Ascending aorta (tissue), 2 donors: Measurements from ENCODE around the gene EPHA1. TPM values are rescaled to one million over a fixed set of nuclear protein-coding genes. Genes with fewer than 3 reads are reported as not detected.

ENCODE experiments used
- DNase-seq, 2 donors: peaks; one replicate each; pipeline ENCODE4 v3.0.0-alpha.2; 2019; ENCODE audit warnings: low spot score in 2 of 2
- H3K27ac ChIP-seq, 2 donors: fragments of 200-600 bp; sonication (generic); one replicate each; pipeline ENCODE4 v1.5.1; 2016 to 2017; ENCODE audit warnings: mild to moderate bottlenecking in 1 of 2
- H3K27me3 ChIP-seq: fragments of 200-600 bp; sonication (generic); one replicate; pipeline ENCODE4 v1.5.1; 2017
- H3K36me3 ChIP-seq, 2 donors: fragments of 200-600 bp; sonication (generic); one replicate each; pipeline ENCODE4 v1.5.1; 2016
- H3K4me1 ChIP-seq, 2 donors: fragments of 200-600 bp; sonication (generic); one replicate each; pipeline ENCODE4 v1.5.1; 2016 to 2017; ENCODE audit warnings: mild to moderate bottlenecking in 1 of 2
- H3K4me3 ChIP-seq, 2 donors: fragments of 200-600 bp; sonication (generic); one replicate each; pipeline ENCODE4 v1.5.1; 2016 to 2017; ENCODE audit warnings: mild to moderate bottlenecking in 1 of 2
- H3K9me3 ChIP-seq, 2 donors: fragments of 200-600 bp; sonication (generic); one replicate each; pipeline ENCODE4 v1.5.1; 2016
- CTCF ChIP-seq, 3 experiments: fragments of 200-600 bp in 2 of 3; fragments of 450-650 bp in 1 of 3; sonication (generic) in 2 of 3; IDR thresholded peaks; one replicate each; pipeline ENCODE4 v1.5.1; 2016 to 2019; ENCODE audit warnings: antibody characterized with exemption in 3 of 3, mild to moderate bottlenecking in 1 of 3, moderate library complexity in 1 of 3
- intact Hi-C: fragments of 100-400 bp; cut with DNase I; formaldehyde crosslinking; loops from one replicate; pipeline ENCODE4 v1.15.1; 2023
- total RNA-seq: library from RNA; depleted of rRNA; stranded (reverse); fragments of >200 nt; gene quantifications from one replicate; pipeline ENCODE4 v1.1.0, GENCODE V29; 2016

EPHA1 gene
- total RNA-seq, 1 donor from 2014 or later, result not detected

DNA sequence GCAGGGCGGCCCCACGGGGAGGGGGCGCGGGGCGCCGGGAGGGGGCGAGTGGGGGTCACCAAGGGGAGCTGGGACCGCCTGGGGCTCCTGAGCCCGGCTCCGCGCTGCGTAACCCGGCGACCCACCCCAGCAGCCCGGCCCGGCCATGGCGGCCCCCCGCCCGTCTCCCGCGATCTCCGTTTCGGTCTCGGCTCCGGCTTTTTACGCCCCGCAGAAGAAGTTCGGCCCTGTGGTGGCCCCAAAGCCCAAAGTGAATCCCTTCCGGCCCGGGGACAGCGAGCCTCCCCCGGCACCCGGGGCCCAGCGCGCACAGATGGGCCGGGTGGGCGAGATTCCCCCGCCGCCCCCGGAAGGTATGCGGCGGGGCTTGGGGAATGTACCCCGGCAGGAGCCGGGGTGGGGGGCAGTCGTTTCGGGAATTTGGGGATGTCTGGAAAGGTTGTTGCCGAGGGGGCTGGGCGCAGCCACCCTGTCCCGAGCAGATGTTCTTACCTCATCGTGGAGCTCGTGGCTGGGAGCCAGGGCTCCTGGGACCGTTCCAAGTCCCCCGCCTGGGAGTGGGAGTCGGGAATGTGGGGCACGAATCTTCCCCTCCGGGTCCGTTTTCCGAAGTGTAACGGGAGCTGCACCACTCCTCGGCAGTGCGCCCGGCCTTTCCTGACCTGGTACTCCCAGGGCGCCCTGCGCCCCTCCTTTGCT lies 27.1 kb downstream of the EPHA1 start:
- Histone ChIP-seq H3K27me3 (no peaks in the 10 kb centered on the region), H3K9me3 (no peaks in the 10 kb centered on the region), H3K36me3 (peaks cover 7 to 26% of the 10 kb centered on the region in 2 donors), H3K27ac (peak overlapping the region; percentile 97 to 99), H3K4me3 (peak overlapping the region; percentile 89 to 97), H3K4me1 (peaks cover 10 to 37% of the 10 kb centered on the region in 2 donors)
- no peak for TF ChIP-seq CTCF (IDR thresholded peaks at IDR 0.05)
- intact Hi-C loops, result loop anchor here (2.0 to 10.0 kb wide), 2 partner anchors 521 to 527 kb away; partner anchors contain the start of genes EPHB6 and TCAF1
- peak in 1 of 2 donors; percentile 89 for DNase-seq

DNA sequence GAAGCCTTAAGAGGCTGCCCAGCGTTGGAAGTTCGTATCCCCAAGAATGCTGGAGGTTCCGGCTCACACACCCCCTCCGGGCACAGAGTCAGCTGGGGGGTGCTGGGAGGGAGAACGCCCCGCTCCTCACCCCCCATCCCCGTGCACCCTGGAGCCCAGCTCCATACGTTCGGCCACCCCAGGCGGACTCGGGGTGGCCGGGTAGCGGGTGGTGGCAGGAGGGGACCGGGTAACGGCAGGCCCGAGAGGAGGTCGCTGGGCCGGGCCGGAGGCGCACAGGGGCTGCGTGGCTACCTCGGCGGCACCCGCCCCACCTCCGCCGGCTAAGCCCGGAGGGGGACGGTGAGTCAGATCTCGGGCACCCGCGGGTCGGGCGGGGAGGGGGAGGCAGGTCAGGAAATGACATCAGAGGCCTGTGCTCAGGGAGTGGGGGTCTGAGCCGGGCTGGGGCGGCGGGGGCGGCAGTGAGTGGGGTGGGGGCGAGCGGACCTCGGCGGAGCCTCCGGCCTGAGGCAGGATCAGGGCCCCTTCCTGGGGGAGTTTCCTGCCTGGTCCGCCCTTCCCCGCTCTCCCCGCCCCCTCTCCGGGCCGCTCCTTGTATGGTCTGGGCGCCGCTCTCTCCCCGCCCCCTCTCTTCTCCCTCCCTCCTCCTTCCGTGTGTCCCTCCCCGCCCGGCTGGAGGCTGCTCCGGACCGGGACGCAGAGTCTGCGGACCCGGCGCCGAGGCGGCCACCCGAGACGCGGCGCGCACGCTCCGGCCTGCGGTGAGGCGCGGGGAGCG lies 27.8 kb downstream of the EPHA1 start, which contains the start of gene ZYX:
Gene ZYX (plus strand): TSS at position 700 of the 781 bp plus-strand sequence. CDS start 227 bp downstream, outside the sequence.
- Histone ChIP-seq H3K27me3 (no peaks in the 10 kb centered on the region), H3K27ac (peak within 1 kb of the TSS; percentile 97 to 99), H3K36me3 (peaks cover 7 to 25% of the 10 kb centered on the region in 2 donors), H3K4me1 (peaks cover 5 to 30% of the 10 kb centered on the region in 2 donors), H3K4me3 (peak within 1 kb of the TSS; percentile 89 to 97), H3K9me3 (no peaks in the 10 kb centered on the region)
- TF ChIP-seq CTCF (IDR thresholded peaks at IDR 0.05), result no peak
- intact Hi-C loops, result loop anchor here (1.0 to 10.0 kb wide), 5 partner anchors 10 to 526 kb away; partner anchors contain the start of genes CASP2, EPHB6 and TCAF1
- DNase-seq, result peak; percentile 86 to 98

- Histone ChIP-seq H3K27ac (peak overlapping the region; percentile 97 to 99), H3K36me3 (peaks cover 7 to 20% of the 10 kb centered on the region in 2 donors), H3K27me3 (no peaks in the 10 kb centered on the region), H3K4me1 (peaks cover 5 to 24% of the 10 kb centered on the region in 2 donors), H3K4me3 (peak overlapping the region; percentile 89 to 97), H3K9me3 (no peaks in the 10 kb centered on the region)
- peak; percentile 79 to 90 (median 88) for TF ChIP-seq CTCF (IDR thresholded peaks at IDR 0.05)
- intact Hi-C loops, result loop anchor here (1.0 to 10.0 kb wide), 5 partner anchors 11 to 525 kb away; partner anchors contain the start of genes CASP2, EPHB6 and TCAF1
- DNase-seq, result peak; percentile 67 to 94
Observed at GRCh38 chr7:143380260-143380645, 28.4 kb downstream of the EPHA1 start.

- Histone ChIP-seq H3K27me3 (no peaks in the 10 kb centered on the region), H3K9me3 (no peaks in the 10 kb centered on the region), H3K36me3 (peaks cover 7 to 17% of the 10 kb centered on the region in 2 donors), H3K27ac (peak overlapping the region; percentile 97 to 99), H3K4me1 (peaks cover 4 to 19% of the 10 kb centered on the region in 2 donors), H3K4me3 (peak overlapping the region; percentile 89 to 97)
- TF ChIP-seq CTCF (IDR thresholded peaks at IDR 0.05), result no peak
- intact Hi-C loops, result loop anchor here (1.0 to 10.0 kb wide), 6 partner anchors 12 to 525 kb away; partner anchors contain the start of genes CASP2, EPHB6, FAM131B and TCAF1
- no peak for DNase-seq
Observed at GRCh38 chr7:143379611-143380259, 28.9 kb downstream of the EPHA1 start.

DNA sequence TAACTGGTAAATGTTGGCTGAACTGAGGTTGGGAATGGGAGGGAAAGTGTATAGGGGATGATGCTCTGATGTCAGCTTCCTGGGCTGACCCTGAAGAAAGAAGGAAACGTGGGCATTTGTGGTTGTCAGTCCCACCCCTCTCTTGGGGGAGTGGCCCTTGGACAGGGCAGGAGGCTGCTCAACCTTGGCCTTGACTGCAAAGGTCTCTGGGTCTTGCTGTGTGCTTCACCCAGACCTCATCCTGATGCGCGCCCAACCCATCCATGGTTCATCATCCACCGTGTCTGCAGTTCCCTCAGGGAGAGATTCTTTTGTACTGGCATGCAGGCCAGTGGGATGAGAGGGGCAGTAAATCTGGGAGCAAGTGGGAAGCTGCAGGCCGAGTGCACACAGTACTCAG lies 32.3 kb downstream of the EPHA1 start:
- no peak for DNase-seq
- TF ChIP-seq CTCF (IDR thresholded peaks at IDR 0.05), result no peak
- Histone ChIP-seq H3K4me3 (no peak overlapping the region), H3K4me1 (peaks cover 0 to 2% of the 10 kb centered on the region in 2 donors), H3K36me3 (no peaks in the 10 kb centered on the region), H3K27me3 (no peaks in the 10 kb centered on the region), H3K9me3 (no peaks in the 10 kb centered on the region), H3K27ac (peak overlapping the region; percentile 23 to 48)
- intact Hi-C loops, result no loop called here
